Left lung (tissue), 10 donors: ENCODE data around the gene MSANTD1. TPM values are rescaled to one million over a fixed set of nuclear protein-coding genes. Genes with fewer than 3 reads are reported as not detected.
A peak's percentile ranks its signal among the peaks of the same experiment; 100 is the strongest.

Source experiments
- ATAC-seq: fragments of 200-7000 bp; cut with Tn5 transposase; one replicate; pipeline ENCODE4 v1.9.1; 2020; ENCODE audit warnings: moderate library complexity
- DNase-seq, 4 donors: peaks; one replicate each; pipeline ENCODE4 v3.0.0-alpha.2; 2013 to 2020
- H3K27ac ChIP-seq, 2 donors: fragments of 200-600 bp; sonication (generic) in 1 of 2; one replicate each; pipeline versions ENCODE4 v1.5.0 to v1.8.0; 2020 to 2021
- H3K27me3 ChIP-seq, 2 donors: fragments of 200-600 bp; sonication (generic) in 1 of 2; one replicate each; pipeline versions ENCODE4 v1.5.0 to v1.8.0; 2020 to 2021
- H3K36me3 ChIP-seq, 2 donors: fragments of 200-600 bp; sonication (generic) in 1 of 2; one replicate each; pipeline versions ENCODE4 v1.5.0 to v1.8.0; 2020 to 2021
- H3K4me1 ChIP-seq, 2 donors: fragments of 200-600 bp; one replicate each; pipeline ENCODE4 v1.8.0; 2021
- H3K4me3 ChIP-seq, 2 donors: fragments of 200-600 bp; sonication (generic) in 1 of 2; one replicate each; pipeline versions ENCODE4 v1.5.0 to v1.8.0; 2020 to 2021; ENCODE audit warnings: mild to moderate bottlenecking in 1 of 2
- H3K9me3 ChIP-seq, 2 donors: fragments of 200-600 bp; sonication (generic) in 1 of 2; one replicate each; pipeline versions ENCODE4 v1.5.0 to v1.8.0; 2020 to 2021
- CTCF ChIP-seq, 2 donors: fragments of 200-600 bp; sonication (generic) in 1 of 2; IDR thresholded peaks; one replicate each; pipeline versions ENCODE4 v1.5.0 to v1.8.0; 2021; ENCODE audit warnings: antibody characterized with exemption in 2 of 2
- intact Hi-C, 2 donors: fragments of 100-400 bp; cut with DNase I; formaldehyde crosslinking; loops; one replicate each; pipeline versions ENCODE4 v1.11.2 to v1.14.2; 2022
- polyA plus RNA-seq, 6 donors: library from polyadenylated mRNA; unstranded; fragments of 120-200 nt; gene quantifications; one replicate each; pipeline ENCODE4 v1.2.1, GENCODE V29; 2013; ENCODE audit not compliant: insufficient read length in 6 of 6
- total RNA-seq, 2 donors: library from RNA; stranded (reverse); fragmentation: NEBNext Ultra II Directional; extraction: Animal tissue kit (Norgen Biotek cat#: 25700); gene quantifications; one replicate each; pipeline ENCODE4 v1.2.1, GENCODE V29; 2021
- donor health status: DM: no; HTN: yes; CAD: no.
- donor health status: DM: no; HTN: no; CAD: no.

The MSANTD1 gene
- total and polyA plus RNA-seq, 8 donors = 0.54 to 1.4 (median 1.0) TPM

GRCh38 chr4:3263053-3263875 is 14.3 kb downstream of the MSANTD1 start:
- H3K9me3 ChIP-seq = no peaks in the 10 kb centered on the region
- intact Hi-C loops = no loop called here
- DNase-seq (peak in 1 of 4 donors; percentile 35), ATAC-seq (peak; percentile 62)
- no peaks in the 10 kb centered on the region for H3K36me3 ChIP-seq
- H3K27ac ChIP-seq = no peak overlapping the region
- no peaks in the 10 kb centered on the region for H3K27me3 ChIP-seq
- TF ChIP-seq CTCF (IDR thresholded peaks at IDR 0.05) = no peak
- H3K4me1 ChIP-seq = no peaks in the 10 kb centered on the region
- no peak overlapping the region for H3K4me3 ChIP-seq

GRCh38 chr4:3263876-3264193 is 14.9 kb downstream of the MSANTD1 start:
- intact Hi-C loops = no loop called here
- Histone ChIP-seq H3K9me3 (no peaks in the 10 kb centered on the region), H3K4me3 (no peak overlapping the region), H3K27me3 (no peaks in the 10 kb centered on the region), H3K4me1 (no peaks in the 10 kb centered on the region), H3K27ac (no peak overlapping the region), H3K36me3 (no peaks in the 10 kb centered on the region)
- DNase-seq (no peak), ATAC-seq (no peak)
- no peak for TF ChIP-seq CTCF (IDR thresholded peaks at IDR 0.05)

- no peaks in the 10 kb centered on the region for H3K4me1 ChIP-seq
- no peak overlapping the region for H3K4me3 ChIP-seq
- no peak for TF ChIP-seq CTCF (IDR thresholded peaks at IDR 0.05)
- H3K27me3 ChIP-seq = no peaks in the 10 kb centered on the region
- no peak for ATAC-seq
- intact Hi-C loops = no loop called here
- peak in 1 of 4 donors; percentile 66 for DNase-seq
- no peaks in the 10 kb centered on the region for H3K36me3 ChIP-seq
- H3K9me3 ChIP-seq = no peaks in the 10 kb centered on the region
- H3K27ac ChIP-seq = no peak overlapping the region
Observed at GRCh38 chr4:3266076-3266475, 17.1 kb downstream of the MSANTD1 start.

GRCh38 chr4:3267576-3268394 is 18.8 kb downstream of the MSANTD1 start:
- ATAC-seq (peak; percentile 72), DNase-seq (peak in 1 of 4 donors; percentile 61)
- Histone ChIP-seq H3K9me3 (no peaks in the 10 kb centered on the region), H3K4me1 (no peaks in the 10 kb centered on the region), H3K27me3 (no peaks in the 10 kb centered on the region), H3K36me3 (no peaks in the 10 kb centered on the region), H3K4me3 (no peak overlapping the region), H3K27ac (no peak overlapping the region)
- intact Hi-C loops = no loop called here
- TF ChIP-seq CTCF (IDR thresholded peaks at IDR 0.05) = no peak

- Histone ChIP-seq H3K36me3 (no peaks in the 10 kb centered on the region), H3K27ac (no peak overlapping the region), H3K4me1 (no peaks in the 10 kb centered on the region), H3K27me3 (no peaks in the 10 kb centered on the region), H3K9me3 (no peaks in the 10 kb centered on the region), H3K4me3 (no peak overlapping the region)
- no peak for ATAC-seq
- TF ChIP-seq CTCF (IDR thresholded peaks at IDR 0.05) = no peak
- intact Hi-C loops = no loop called here
- peak in 1 of 4 donors; percentile 55 for DNase-seq
Observed at GRCh38 chr4:3268395-3269104, 19.6 kb downstream of the MSANTD1 start.
